ENCODE data around the gene DDX23.
"Not testable (repeated sequence)": the region's sequence is repeated elsewhere in the genome, so short reads cannot be mapped to it uniquely, and the experiment has no call there.

GRCh38 chr12:48854932-48855331, 3.0 kb upstream of the DDX23 start:
- not testable (repeated sequence) for TF ChIP-seq POLR2A (IDR thresholded peaks at IDR 0.05; ENCODE audit: low read depth, low read length); POLR2AphosphoS5 (IDR thresholded peaks at IDR 0.05; ENCODE audit: low read depth, low read length); TAF1 (IDR thresholded peaks at IDR 0.05; ENCODE audit: borderline replicate concordance, low read depth, low read length)

Measured in GM12892 (cell line).